Karpas-422 (cell line): ENCODE data around the gene RFX2. TPM values are rescaled to one million over a fixed set of nuclear protein-coding genes. Genes with fewer than 3 reads are reported as not detected.
A peak's percentile ranks its signal among the peaks of the same experiment; 100 is the strongest.

ENCODE experiments used
- DNase-seq: peaks from one replicate; pipeline ENCODE4 v3.0.0-alpha.2; 2015
- H2AFZ ChIP-seq: fragments of 200-600 bp; sonication (generic); 2 replicates; pipeline ENCODE4 v1.6.1; 2014; ENCODE audit warnings: antibody characterized with exemption, low read length, mixed read lengths
- H3K27ac ChIP-seq: fragments of 200-600 bp; sonication (generic); 2 replicates; pipeline ENCODE4 v1.5.1; 2014; ENCODE audit warnings: mild to moderate bottlenecking, low read length, moderate library complexity
- H3K27me3 ChIP-seq: fragments of 200-600 bp; sonication (generic); 2 replicates; pipeline ENCODE4 v1.6.1; 2014; ENCODE audit warnings: low read length, mixed read lengths
- H3K36me3 ChIP-seq: fragments of 200-600 bp; sonication (generic); 2 replicates; pipeline ENCODE4 v1.6.1; 2014; ENCODE audit warnings: low read length, mixed read lengths; ENCODE audit not compliant: insufficient read depth
- H3K4me1 ChIP-seq: fragments of 200-600 bp; sonication (generic); 2 replicates; pipeline ENCODE4 v1.6.1; 2014; ENCODE audit warnings: mild to moderate bottlenecking, low read length, mixed read lengths
- H3K4me2 ChIP-seq: fragments of 200-600 bp; sonication (generic); 2 replicates; pipeline ENCODE4 v1.6.1; 2014; ENCODE audit warnings: low read length, low read depth, mild to moderate bottlenecking; ENCODE audit not compliant: poor library complexity, severe bottlenecking
- H3K4me3 ChIP-seq: fragments of 200-600 bp; sonication (generic); 2 replicates; pipeline ENCODE4 v1.5.1; 2014; ENCODE audit warnings: mild to moderate bottlenecking, antibody characterized with exemption, low read length, mixed read lengths
- H3K79me2 ChIP-seq: fragments of 200-600 bp; sonication (generic); 2 replicates; pipeline ENCODE4 v1.6.1; 2014; ENCODE audit warnings: mild to moderate bottlenecking, low read length, mixed read lengths
- H3K9ac ChIP-seq: fragments of 200-600 bp; sonication (generic); 2 replicates; pipeline ENCODE4 v1.6.0; 2014; ENCODE audit warnings: low read length
- H3K9me2 ChIP-seq: fragments of 200-600 bp; sonication (generic), shearing (Covaris generic); replicated peaks from 2 replicates; pipeline ENCODE4 v1.6.0; 2014; ENCODE audit warnings: mild to moderate bottlenecking, low read length, moderate library complexity; ENCODE audit not compliant: insufficient read depth
- H3K9me3 ChIP-seq: fragments of 300-700, 200-600 bp; sonication (generic); 2 replicates; pipeline ENCODE4 v1.6.1; 2014; ENCODE audit warnings: low read length, mixed read lengths
- H4K20me1 ChIP-seq: fragments of 200-600 bp; sonication (generic); 2 replicates; pipeline ENCODE4 v1.6.1; 2014; ENCODE audit warnings: mild to moderate bottlenecking, antibody characterized with exemption, low read length, low read depth; ENCODE audit not compliant: insufficient read depth
- total RNA-seq: library from RNA; depleted of rRNA; stranded (reverse); fragments of >200 nt; shearing (Covaris generic); gene quantifications from 2 replicates; pipeline ENCODE4 v1.2.3, GENCODE V29; 2014; ENCODE audit warnings: low replicate concordance

The RFX2 gene
- total RNA-seq, 1 experiment from 2014 or later: 6.4 TPM

DNA sequence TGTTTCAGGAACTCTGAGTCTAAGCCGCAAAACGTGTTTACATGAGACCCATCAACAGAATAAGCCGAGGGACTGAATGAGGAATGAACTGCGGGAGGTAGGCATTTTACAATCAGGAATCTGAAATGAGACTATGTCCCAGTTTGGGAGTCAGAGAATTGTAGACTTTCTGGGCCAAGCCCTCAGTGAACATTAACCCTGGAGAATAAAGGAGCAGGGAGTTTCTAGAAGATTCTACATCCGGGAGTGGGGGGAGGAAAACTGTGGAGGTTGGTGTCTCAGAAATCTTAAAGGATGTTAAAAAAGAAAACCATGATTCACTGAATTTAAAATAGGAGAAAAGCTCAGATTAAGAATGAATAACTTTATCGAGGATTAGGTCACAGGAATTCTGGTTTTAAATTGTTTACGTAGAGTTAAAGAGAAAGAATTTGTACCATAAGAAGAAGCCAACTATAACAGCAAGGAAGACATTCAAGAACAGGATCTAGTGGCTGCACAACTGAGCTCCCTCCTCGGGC lies 18.5 kb downstream of the RFX2 start:
- Histone ChIP-seq H3K4me1 (peaks cover 18% of the 10 kb centered on the region), H3K9me3 (no peaks in the 10 kb centered on the region), H3K4me3 (no peak overlapping the region), H3K4me2 (no peak overlapping the region), H3K79me2 (no peaks in the 10 kb centered on the region), H3K36me3 (no peaks in the 10 kb centered on the region), H3K27me3 (no peaks in the 10 kb centered on the region), H3K9ac (no peak overlapping the region), H3K9me2 (no peaks in the 10 kb centered on the region), H2AFZ (no peak overlapping the region), H4K20me1 (0 out of 2 replicates have a peak, but pooled peaks cover 3% of the 10 kb centered on the region), H3K27ac (no peak overlapping the region)
- DNase-seq: no peak

DNA sequence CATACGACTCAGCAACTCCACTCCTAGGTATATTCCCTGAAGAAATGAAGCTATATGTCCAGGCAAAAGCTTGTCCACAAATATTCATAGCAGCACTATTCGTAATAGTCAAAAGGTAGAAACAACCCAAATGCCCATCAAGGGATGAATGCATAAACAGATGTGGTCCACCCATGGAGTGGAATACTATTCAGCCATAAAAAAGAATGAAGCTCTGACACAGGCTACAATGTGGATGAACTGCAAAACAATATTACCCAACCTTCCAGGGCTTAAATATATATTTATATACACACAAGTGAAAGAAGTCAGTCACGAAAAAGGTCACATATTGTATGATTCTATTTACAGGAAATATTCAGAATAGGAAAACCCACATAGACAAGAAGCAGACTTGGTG lies 19.7 kb downstream of the RFX2 start:
- H4K20me1 ChIP-seq: 0 out of 2 replicates have a peak, but pooled peaks cover 3% of the 10 kb centered on the region
- H3K9me2 ChIP-seq: no peaks in the 10 kb centered on the region
- peaks cover 20% of the 10 kb centered on the region for H3K4me1 ChIP-seq
- no peak overlapping the region for H3K27ac ChIP-seq
- no peak overlapping the region for H2AFZ ChIP-seq
- no peak overlapping the region for H3K4me3 ChIP-seq
- H3K9ac ChIP-seq: no peak overlapping the region
- no peaks in the 10 kb centered on the region for H3K27me3 ChIP-seq
- H3K4me2 ChIP-seq: no peak overlapping the region
- H3K79me2 ChIP-seq: no peaks in the 10 kb centered on the region
- no peaks in the 10 kb centered on the region for H3K36me3 ChIP-seq
- DNase-seq: no peak
- no peaks in the 10 kb centered on the region for H3K9me3 ChIP-seq

DNA sequence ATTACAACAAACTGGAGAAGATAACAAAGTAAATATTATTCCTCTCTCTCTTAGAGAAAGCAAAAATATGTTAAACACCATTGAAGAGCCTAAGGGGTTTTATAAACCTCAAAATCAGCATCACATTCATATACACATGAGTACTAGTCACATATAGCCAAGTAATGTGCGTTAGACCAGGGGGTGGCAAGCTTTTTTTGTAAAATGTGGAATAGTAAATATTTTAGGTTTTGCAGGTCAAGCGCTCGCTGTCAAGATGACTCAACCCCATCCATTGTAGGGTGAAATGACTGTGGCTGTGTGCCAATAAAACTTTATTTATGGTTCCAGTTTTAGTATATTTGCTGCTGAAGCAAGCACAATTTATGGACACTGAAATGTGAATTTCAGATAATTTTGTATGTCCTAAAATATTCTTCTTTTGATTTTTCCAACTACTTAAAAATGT lies 21.7 kb downstream of the RFX2 start:
- H3K9ac ChIP-seq: no peak overlapping the region
- peak overlapping the region; percentile 26 for H3K4me2 ChIP-seq
- no peaks in the 10 kb centered on the region for H3K9me2 ChIP-seq

DNA sequence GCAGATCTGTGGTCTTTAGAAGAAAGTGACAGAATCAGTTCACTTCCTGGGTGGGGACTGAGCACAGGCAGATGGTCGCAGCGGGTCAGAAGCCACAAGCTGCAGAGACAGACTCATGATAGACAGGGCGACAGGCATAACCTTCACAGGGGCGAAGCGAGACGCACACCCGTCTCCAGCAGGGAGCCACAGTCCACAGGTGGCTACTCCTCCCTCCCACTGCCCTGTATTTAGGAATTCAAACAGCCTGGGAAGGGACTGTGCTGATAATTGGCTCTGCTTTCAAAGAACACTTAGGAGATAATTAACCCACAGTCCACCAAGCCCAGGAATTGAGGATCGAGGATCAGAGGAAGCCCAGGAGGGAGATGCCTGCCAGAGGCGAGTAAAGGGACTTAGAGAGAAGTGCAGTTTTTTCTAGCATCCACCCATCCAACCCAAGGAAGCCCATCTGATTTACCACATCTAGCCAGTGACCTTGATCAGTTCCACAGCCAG lies 23.2 kb downstream of the RFX2 start:
- no peaks in the 10 kb centered on the region for H3K9me2 ChIP-seq
- no peak overlapping the region for H3K4me3 ChIP-seq
- DNase-seq: no peak
- H3K4me2 ChIP-seq: peak overlapping the region; percentile 26
- no peaks in the 10 kb centered on the region for H3K79me2 ChIP-seq
- H3K27ac ChIP-seq: no peak overlapping the region
- no peak overlapping the region for H2AFZ ChIP-seq
- H3K9me3 ChIP-seq: no peaks in the 10 kb centered on the region
- no peaks in the 10 kb centered on the region for H3K36me3 ChIP-seq
- peaks cover 20% of the 10 kb centered on the region for H3K4me1 ChIP-seq
- no peaks in the 10 kb centered on the region for H3K27me3 ChIP-seq
- no peaks in the 10 kb centered on the region for H4K20me1 ChIP-seq
- no peak overlapping the region for H3K9ac ChIP-seq

More for the DNA sequence above, 21.7 kb downstream of the RFX2 start:
- no peaks in the 10 kb centered on the region for H3K9me3 ChIP-seq
- no peaks in the 10 kb centered on the region for H4K20me1 ChIP-seq
- no peak overlapping the region for H3K27ac ChIP-seq
- no peak overlapping the region; the same call in 1 of the 2 replicates for H2AFZ ChIP-seq
- H3K4me1 ChIP-seq: peaks cover 20% of the 10 kb centered on the region
- H3K27me3 ChIP-seq: no peaks in the 10 kb centered on the region
- no peaks in the 10 kb centered on the region for H3K36me3 ChIP-seq
- no peaks in the 10 kb centered on the region for H3K79me2 ChIP-seq
- no peak overlapping the region for H3K4me3 ChIP-seq
- no peak for DNase-seq

DNA sequence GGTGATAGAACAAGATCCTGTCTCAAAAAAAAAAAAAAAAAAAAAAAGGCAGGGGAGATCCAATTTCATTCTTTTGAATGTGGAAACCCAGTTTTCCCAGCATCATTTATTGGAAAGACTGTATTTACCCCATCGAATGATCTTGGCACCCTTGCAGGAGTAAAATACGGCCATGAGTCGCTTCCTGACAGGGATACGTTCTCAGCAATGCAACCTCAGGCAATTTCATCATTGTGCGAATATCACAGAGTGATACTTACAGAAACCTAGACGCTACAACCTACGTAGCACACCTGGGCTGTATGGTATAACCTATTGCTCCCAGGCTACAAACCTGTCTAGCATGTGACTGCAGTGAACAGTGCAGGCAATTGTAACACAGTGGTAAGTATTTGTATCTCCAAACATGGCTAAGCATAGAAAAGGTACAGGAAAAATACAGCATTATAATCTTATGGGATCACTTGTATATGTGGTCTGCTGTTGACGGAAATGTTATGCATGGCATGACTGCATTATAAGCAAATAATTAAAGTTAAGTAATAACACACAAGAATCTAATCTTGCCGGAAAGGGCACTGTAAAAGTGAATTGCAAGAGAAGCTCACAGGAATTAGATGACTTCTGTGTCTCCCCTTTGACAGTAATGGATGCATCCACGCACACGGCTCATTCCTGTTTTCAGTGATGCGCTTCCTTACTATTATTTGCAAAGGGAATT lies 24.1 kb downstream of the RFX2 start:
- Histone ChIP-seq H3K79me2 (no peaks in the 10 kb centered on the region), H3K36me3 (no peaks in the 10 kb centered on the region), H3K9ac (no peak overlapping the region), H3K27ac (no peak overlapping the region), H2AFZ (no peak overlapping the region), H3K4me3 (no peak overlapping the region), H3K27me3 (no peaks in the 10 kb centered on the region), H3K4me2 (no peak overlapping the region), H4K20me1 (no peaks in the 10 kb centered on the region), H3K9me3 (no peaks in the 10 kb centered on the region), H3K9me2 (no peaks in the 10 kb centered on the region), H3K4me1 (peaks cover 20% of the 10 kb centered on the region)
- no peak for DNase-seq

DNA sequence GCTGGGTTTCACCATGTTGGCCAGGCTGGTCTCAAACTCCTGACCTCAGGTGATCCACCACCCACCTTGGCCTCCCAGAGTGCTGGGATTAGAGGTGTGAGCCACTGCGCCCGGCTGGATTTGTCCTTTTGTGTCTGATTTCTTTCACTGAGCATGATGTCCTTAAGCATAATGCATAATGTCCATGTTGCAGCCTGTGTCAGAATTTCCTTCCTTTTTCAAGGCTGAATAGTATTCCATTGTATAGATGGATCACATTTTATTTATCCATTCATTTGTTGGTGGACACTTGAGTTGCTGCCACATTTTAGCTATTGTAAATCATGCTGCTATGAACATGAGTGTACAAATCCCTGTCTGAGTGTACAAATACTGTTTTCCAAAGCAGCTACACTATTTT lies 25.5 kb downstream of the RFX2 start:
- peaks cover 20% of the 10 kb centered on the region for H3K4me1 ChIP-seq

DNA sequence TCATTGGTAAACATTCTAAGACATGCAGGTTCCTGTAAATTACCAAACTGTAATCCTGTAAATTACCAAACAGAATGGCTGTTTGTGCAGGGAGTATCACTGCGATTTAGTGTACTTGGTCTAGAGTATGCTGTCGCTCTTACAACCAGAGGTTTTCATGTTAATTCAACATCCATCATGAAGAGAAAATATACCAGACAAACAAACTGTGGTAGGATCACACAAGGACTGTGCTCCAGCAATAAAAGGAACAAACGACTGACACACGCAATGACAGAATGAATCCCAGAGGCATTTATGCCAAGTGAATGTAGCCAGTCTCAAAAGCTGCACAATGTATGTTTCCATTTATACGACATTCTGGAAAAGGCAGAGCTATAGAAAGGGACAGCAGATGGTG lies 31.2 kb downstream of the RFX2 start:
- no peak overlapping the region for H3K9ac ChIP-seq
- no peak overlapping the region for H2AFZ ChIP-seq
- no peak for DNase-seq
- no peaks in the 10 kb centered on the region for H3K27me3 ChIP-seq
- H3K36me3 ChIP-seq: no peaks in the 10 kb centered on the region
- no peak overlapping the region for H3K4me3 ChIP-seq
- no peak overlapping the region for H3K4me2 ChIP-seq
- H4K20me1 ChIP-seq: 0 out of 2 replicates have a peak, but pooled peaks cover 3% of the 10 kb centered on the region
- peaks cover 7% of the 10 kb centered on the region for H3K4me1 ChIP-seq
- H3K9me2 ChIP-seq: no peaks in the 10 kb centered on the region
- H3K79me2 ChIP-seq: no peaks in the 10 kb centered on the region
- H3K27ac ChIP-seq: no peak overlapping the region
- no peaks in the 10 kb centered on the region for H3K9me3 ChIP-seq

More for the DNA sequence above, 25.5 kb downstream of the RFX2 start:
- H2AFZ ChIP-seq: no peak overlapping the region
- H3K9me2 ChIP-seq: no peaks in the 10 kb centered on the region
- no peak overlapping the region for H3K4me3 ChIP-seq
- H4K20me1 ChIP-seq: no peaks in the 10 kb centered on the region
- H3K9me3 ChIP-seq: no peaks in the 10 kb centered on the region
- no peak overlapping the region for H3K9ac ChIP-seq
- no peak overlapping the region for H3K4me2 ChIP-seq
- no peaks in the 10 kb centered on the region for H3K27me3 ChIP-seq
- DNase-seq: no peak
- no peaks in the 10 kb centered on the region for H3K36me3 ChIP-seq
- H3K79me2 ChIP-seq: no peaks in the 10 kb centered on the region
- no peak overlapping the region for H3K27ac ChIP-seq

DNA sequence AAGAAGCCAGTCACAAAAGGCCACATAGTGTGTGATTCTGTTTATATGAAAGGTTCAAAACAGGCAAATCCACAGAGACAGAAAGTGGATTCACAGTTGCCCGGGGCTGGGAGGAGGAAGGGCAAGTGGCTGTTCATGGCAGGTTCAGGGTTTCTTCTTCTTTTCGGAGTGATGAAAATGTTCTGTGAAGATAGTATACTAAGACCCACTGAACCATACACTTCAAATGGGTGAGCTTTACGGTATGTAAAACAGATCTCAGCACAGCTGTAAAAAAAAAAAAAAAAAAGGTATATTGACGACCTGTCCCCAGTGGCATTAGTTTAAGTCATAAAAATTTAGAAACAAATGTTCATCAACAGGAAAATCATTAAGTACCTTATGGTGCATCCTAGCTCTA lies 32.2 kb downstream of the RFX2 start:
- no peaks in the 10 kb centered on the region for H3K27me3 ChIP-seq
- H2AFZ ChIP-seq: no peak overlapping the region
- no peaks in the 10 kb centered on the region for H3K9me2 ChIP-seq
- H3K36me3 ChIP-seq: no peaks in the 10 kb centered on the region
- peaks cover 7% of the 10 kb centered on the region for H3K4me1 ChIP-seq
- H3K9me3 ChIP-seq: no peaks in the 10 kb centered on the region
- no peak overlapping the region for H3K27ac ChIP-seq
- no peaks in the 10 kb centered on the region for H3K79me2 ChIP-seq
- 0 out of 2 replicates have a peak, but pooled peaks cover 3% of the 10 kb centered on the region for H4K20me1 ChIP-seq
- no peak overlapping the region for H3K4me3 ChIP-seq
- no peak overlapping the region for H3K4me2 ChIP-seq
- no peak overlapping the region for H3K9ac ChIP-seq
- peak; percentile 51 for DNase-seq
